Activated CD8-positive, alpha-beta memory T cell treated with anti-CD3 and anti-CD28 coated beads, Interleukin-2, amount 50 U/mL, for 24 hours (primary cell): ENCODE measurements around the gene DESI2.

Experiments
- DNase-seq: peaks from one replicate; pipeline ENCODE4 v3.0.0-alpha.2; 2020; ENCODE audit errors: extremely low read depth

DESI2 gene

GRCh38 chr1:244755673-244756072 is 102.7 kb downstream of the DESI2 start:
- no peak for DNase-seq

- DNase-seq = no peak
Measured at GRCh38 chr1:244757091-244757939, 104.4 kb downstream of the DESI2 start.
